ENCODE data around the gene TMEM163.
"Not testable (repeated sequence)": the region's sequence is repeated elsewhere in the genome, so short reads cannot be mapped to it uniquely, and the experiment has no call there.

The TMEM163 gene

DNA sequence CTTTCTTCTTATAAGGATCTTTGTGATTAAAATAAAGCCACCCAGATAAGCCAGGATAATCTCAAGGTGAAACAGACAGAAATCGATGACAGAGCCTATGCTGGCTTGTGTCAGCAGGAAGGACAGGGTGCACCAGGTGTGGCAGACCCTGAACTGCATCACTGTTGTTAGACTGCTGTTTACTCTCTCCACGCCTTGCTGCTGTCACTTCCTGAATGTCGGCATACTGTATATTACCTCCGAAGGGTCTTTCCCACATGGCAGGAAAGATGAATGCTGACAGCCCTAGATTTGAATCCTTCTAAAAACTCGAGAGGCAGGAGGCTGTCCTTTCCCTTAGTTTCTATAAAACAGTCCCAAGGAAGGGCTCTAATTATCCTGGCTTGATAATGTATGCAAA lies 18.9 kb upstream of the TMEM163 start:
- DNase-seq (ENCODE audit: insufficient read length, low spot score) (no peak), FAIRE-seq (no peak)
- TF ChIP-seq POLR2A (IDR thresholded peaks at IDR 0.05; ENCODE audit: low read depth, low read length): no peak

DNA sequence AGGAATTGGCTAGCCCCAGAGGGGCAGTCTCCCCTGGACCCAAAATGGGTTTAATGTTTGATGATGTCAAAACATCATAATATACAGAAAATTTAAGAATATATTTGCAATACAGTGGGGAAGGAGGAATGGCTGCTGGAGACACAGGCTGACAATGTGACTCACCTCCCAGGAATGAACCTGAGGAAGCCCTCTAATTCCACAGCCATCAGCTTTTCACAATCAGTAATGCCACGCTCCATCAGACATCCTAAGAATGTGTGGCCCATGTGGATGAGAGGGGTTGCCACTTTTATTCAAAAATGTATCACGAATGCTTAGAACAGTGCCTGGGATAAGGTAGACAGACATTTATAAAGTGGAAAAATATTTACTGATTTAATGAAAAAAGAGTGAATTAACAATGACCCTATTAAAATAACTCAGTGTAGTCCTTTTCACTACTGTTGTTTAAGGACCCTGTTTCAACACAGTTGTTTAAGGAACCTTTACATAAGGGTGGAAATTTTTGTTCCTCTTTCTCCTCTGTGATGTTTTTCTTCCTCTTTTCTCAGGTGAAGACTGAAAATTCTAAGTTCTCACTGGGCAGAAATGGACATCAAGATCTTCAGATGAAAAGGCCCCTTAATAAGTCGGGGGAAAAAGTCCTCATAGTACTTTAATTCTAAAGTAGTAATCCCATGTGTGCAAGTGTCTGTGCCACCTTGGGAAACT lies 17.5 kb upstream of the TMEM163 start:
- peak; percentile 64 for DNase-seq (ENCODE audit: insufficient read length, low spot score)
- TF ChIP-seq POLR2A (IDR thresholded peaks at IDR 0.05; ENCODE audit: low read depth, low read length): no peak
- peak; percentile 50 for FAIRE-seq

DNA sequence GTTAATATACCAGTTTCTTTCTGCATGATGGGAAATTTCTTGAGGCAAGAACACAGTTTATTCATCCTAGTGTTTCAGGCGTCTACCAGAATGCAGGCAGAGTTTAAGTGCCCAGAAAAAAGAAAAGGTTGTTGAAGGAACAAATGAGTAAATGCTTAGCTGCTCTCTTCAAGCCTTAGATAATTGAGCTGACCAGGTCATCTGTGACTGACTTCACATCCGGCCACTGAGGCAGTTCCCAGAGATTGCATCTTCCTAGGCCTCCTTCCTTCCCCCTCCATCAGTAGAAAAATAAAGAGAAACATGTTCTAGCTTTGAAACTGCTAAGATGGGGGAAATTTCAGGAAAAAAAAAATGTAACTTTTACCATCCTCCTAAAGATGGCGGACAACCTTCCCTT lies 9.4 kb upstream of the TMEM163 start:
- TF ChIP-seq POLR2A (IDR thresholded peaks at IDR 0.05; ENCODE audit: low read depth, low read length): no peak
- DNase-seq (ENCODE audit: insufficient read length, low spot score): no peak
- FAIRE-seq: no peak

DNA sequence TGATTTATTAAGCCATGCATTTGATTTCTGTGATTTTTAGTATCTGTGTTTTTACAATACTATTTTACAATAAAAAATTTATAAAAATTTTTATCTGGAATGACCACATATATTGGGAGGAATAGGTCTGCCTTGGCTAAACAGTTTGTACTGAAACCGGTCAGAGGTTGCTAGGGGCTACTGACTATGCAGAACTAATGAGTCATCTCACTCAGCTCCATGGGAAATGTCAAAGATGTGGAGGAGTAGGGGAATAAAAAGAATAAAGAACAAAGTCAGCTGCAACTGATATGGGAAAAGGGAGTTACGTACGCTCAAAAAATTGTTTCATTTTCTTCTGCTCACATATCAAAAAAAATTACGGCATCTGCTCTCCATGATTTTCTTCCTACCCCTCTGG lies 8.6 kb upstream of the TMEM163 start:
- no peak for TF ChIP-seq POLR2A (IDR thresholded peaks at IDR 0.05; ENCODE audit: low read depth, low read length)
- peak; percentile 52 for FAIRE-seq
- DNase-seq (ENCODE audit: insufficient read length, low spot score): peak; percentile 68

DNA sequence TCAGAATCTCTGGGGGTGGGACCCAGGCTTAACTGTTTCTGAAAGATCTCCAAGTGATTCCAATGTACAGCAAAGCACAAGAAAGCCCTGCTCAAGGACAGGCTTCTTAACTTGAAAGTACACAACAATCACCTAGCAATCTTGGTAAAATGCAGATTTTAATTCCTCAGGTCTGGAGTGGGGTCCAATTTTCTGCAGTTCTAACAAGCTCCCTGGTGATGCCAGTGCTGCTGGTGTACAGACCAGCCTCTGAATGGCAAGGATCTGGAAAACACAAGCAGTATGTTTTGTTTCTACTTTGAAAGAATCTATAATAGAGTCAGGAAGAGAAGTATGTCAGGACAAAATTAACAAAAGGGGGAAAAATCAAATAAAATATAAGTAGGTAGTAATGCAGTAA lies 7.8 kb upstream of the TMEM163 start:
- DNase-seq (ENCODE audit: insufficient read length, low spot score): no peak
- FAIRE-seq: no peak
- no peak for TF ChIP-seq POLR2A (IDR thresholded peaks at IDR 0.05; ENCODE audit: low read depth, low read length)

DNA sequence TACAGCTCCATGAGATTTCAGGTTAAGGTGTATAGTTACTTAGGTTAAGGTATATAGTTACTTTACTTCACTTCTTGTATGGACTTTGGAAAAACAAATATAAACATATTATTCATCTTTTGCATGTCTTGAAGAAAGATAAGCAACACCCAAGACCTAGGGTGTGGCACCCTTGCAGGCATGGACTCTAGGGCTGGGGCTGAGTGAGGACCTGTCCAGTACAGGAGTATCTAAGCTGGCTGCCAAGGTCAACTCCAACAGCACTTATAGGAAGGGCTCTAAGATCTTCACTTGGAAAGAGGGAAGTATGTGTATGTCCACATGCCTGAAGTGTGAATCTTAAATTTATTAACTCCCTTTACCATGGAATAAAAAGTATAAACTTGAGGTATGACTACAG lies 7.1 kb upstream of the TMEM163 start:
- no peak for TF ChIP-seq POLR2A (IDR thresholded peaks at IDR 0.05; ENCODE audit: low read depth, low read length)
- DNase-seq (ENCODE audit: insufficient read length, low spot score) (no peak), FAIRE-seq (no peak)

DNA sequence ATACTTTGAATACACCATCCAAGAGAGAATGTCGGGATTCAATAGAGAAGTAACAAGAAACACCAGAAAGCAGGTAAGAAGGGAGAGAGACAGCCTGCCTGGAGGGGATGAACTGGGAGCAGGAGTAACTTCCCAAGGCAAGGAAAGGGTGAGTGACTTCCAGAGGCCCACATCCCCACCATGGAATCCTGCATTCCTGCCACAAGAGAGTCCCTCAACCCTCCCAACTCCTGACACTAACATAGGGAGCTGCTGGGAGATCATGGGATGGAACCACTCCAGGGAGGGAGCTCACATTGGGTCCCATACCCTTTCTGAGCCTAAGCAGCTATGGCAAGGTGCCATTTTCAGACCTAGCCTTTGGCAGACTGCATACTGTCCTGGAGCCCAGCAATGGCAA lies 5.5 kb upstream of the TMEM163 start:
- no peak for TF ChIP-seq POLR2A (IDR thresholded peaks at IDR 0.05; ENCODE audit: low read depth, low read length)
- no peak for FAIRE-seq
- no peak for DNase-seq (ENCODE audit: insufficient read length, low spot score)

DNA sequence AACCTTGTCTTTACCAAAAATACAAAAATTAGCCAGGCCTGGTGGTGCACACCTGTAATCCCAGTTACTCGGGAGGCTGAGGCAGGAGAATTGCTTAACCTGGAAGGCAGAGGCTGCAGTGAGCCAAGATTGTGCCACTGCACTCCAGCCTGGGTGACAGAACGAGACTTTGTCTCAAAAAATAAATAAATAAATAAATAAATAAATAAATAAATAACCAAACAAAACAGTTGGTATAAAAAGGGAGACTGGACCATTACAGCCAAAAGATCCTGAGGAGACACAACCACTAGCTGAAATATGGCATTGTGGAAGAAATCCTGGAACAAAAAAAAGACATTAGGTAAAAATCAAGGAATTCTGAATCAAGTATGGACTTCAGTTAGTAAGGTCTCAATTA lies 4.9 kb upstream of the TMEM163 start:
- FAIRE-seq; DNase-seq (ENCODE audit: insufficient read length, low spot score): not testable (repeated sequence)

DNA sequence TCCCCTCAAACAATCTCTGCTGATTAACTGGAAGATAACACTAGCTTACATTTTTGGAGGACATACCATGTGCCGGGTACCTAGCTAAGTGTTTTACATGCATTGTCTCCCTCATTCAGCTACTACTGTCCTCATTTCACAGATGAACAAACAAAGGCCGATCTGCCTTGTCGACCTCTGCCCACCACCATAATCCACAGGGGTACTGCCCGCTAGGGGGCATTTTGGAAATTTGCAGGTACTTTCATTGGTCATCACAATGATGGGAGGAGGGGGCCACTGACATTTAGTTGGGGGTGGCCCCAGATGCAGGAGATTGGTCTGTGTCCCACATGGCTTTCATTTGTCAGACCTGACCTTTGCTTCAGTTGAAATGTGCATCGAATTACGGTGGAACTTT lies 3.9 kb upstream of the TMEM163 start:
- FAIRE-seq (no peak), DNase-seq (ENCODE audit: insufficient read length, low spot score) (no peak)
- no peak for TF ChIP-seq POLR2A (IDR thresholded peaks at IDR 0.05; ENCODE audit: low read depth, low read length)

DNA sequence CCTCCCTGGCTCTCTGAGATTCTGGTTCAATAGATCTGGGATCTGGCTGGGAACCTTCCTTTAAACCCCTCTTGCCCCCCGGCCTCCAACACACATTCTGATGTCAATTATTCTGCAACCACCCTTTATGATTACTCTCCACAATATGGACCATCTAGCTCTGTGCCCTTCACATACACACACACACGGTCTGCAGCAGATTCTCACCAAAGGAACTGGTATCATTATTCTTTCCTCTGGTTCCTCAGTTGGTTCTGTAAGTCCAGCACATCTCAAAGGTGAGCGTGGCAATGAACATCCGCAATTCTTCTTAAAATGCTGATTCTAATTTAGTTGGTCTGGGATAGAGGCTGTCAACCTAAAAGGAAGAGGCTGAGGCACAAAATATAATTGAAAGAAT lies 2.8 kb upstream of the TMEM163 start:
- no peak for TF ChIP-seq POLR2A (IDR thresholded peaks at IDR 0.05; ENCODE audit: low read depth, low read length)
- DNase-seq (ENCODE audit: insufficient read length, low spot score) (no peak), FAIRE-seq (no peak)

DNA sequence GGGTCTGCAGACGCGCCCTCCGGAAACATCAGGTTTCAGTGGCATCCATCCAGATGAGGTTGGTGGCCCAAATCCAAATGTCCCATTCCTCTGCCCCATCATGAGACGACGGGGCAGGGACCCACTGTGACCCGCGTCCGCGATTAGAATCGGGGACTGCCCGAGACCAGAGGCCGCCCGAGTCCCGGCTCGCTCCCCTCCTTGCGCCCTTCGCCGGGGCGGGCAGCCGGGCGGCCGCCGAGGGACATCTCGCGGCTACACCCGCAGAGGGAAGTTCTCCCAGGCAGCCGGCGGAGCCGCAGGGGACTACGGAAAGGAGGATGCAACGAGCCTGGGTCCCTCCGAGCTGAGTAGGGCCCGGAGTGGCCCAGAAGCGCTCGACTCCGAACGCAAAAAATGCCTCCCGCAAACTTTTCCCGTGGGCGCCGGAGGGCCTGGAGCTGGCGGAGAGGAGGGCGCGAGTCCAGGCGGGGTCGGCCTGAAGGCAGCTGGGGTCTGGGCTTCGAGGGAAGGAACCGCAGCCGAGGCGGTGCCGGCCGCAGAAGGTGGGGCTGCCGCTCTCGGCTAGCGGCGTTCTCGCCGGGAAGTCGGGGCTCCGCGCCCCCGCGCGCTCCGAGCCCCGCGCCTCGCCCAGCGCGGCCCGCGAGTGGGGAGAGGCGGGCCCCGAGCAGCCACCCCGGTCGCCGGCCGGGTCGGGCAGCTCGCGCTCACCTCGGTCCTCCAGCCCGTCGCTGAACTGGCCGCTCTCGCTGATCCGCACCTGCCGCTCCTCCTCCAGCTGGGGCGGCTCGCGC lies 580 bp downstream of the TMEM163 start:
- TF ChIP-seq POLR2A (IDR thresholded peaks at IDR 0.05; ENCODE audit: low read depth, low read length): no peak
- FAIRE-seq: no peak
- DNase-seq (ENCODE audit: insufficient read length, low spot score): no peak

DNA sequence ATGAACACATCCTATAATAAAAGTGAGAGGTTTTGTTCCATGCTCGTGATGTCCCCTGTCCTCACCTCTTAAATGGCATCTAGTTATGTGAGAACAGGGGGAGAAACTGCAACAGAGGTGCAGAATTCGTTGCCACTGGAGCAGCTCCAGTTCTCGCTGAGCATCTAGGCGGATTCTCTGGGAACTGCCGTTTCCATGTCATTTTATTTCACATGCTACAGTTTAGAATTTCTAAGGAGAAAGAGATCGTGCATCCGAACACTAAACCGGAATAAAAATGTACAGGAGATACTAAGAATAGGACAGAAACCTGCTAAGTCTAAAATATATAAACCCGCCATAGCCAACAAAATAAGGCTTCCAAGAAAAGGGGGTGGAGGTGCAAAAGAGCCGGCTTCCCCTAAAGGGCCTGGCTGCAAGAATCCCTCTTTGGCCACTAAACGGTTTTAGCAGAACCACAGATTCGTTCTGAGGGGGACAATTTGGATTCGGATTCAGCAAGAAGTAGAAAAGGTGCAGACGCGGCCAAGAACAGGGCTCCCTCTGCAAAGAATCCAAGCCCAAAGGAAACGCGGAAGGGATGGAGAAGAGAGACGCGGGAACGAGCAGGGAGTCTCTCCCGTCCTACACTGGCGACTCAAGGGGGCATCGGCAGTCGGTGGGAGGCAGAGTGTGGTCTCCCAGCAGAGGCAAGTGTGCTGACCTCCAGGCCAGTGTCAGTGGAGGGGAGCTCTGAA lies 1.3 kb downstream of the TMEM163 start:
- no peak for FAIRE-seq
- no peak for DNase-seq (ENCODE audit: insufficient read length, low spot score)
- TF ChIP-seq POLR2A (IDR thresholded peaks at IDR 0.05; ENCODE audit: low read depth, low read length): no peak

DNA sequence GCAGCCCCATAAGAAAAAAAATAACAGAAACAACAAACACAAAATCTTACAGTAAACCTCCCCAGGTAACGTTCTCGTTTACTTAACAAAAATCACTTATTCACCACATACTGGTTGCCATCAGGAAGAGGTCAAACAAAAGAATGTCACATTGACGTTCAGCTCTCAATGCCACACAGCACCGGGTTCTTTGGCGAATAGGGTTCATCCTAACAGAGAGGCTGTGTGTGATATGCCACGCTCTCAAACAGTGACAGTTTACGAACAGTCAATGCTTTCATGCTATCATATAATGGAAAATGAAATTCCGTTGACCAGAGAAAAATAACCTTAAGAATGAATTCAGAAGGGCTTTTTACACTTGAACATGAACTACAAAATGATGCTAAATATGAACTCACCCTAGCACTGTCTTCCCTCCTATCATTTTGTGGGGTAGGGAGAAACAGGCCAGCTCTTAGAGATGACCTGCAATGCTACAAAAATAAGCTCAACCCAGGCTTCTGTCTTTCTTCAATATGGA lies 2.0 kb downstream of the TMEM163 start:
- no peak for TF ChIP-seq POLR2A (IDR thresholded peaks at IDR 0.05; ENCODE audit: low read depth, low read length)
- no peak for DNase-seq (ENCODE audit: insufficient read length, low spot score)
- no peak for FAIRE-seq

DNA sequence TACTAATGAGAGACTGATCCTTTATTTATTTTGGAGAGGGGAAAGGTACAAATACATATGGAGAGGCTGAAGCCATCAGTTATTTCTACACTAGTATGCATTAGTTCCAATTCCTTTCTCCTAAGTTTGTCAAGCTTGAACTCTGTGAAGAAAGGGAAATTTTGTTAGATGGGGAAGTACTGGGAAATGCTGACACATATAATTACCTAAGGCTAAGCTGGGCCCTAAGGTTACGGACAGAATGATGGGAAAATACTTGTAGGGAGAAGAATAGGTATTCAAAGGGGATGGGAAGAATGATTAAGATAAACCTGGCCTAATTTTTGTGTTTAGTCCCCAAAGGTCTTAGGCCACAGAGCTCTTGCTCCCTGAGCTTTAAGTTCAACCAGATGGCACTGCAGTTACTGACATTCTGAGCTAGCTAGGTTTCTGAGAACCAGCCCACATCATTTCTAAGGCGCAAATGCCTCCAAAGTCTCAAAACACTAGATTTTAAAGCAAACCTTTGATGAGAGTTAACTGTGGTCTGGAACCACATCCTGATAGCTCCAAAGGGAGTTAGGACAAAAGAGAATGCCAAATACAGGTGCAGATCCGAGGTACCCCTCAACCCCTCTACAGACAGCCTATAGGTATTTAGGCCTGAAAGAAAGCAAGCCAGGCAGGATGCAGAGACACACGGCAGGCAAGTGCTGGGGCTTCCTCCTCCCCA lies 2.7 kb downstream of the TMEM163 start:
- no peak for FAIRE-seq
- TF ChIP-seq POLR2A (IDR thresholded peaks at IDR 0.05; ENCODE audit: low read depth, low read length): no peak
- no peak for DNase-seq (ENCODE audit: insufficient read length, low spot score)
